Heart left ventricle (tissue), 16 donors: Measurements from ENCODE around the gene AGXT. TPM values are rescaled to one million over a fixed set of nuclear protein-coding genes. Genes with fewer than 3 reads are reported as not detected.

ENCODE experiments used
- ATAC-seq, 4 donors: fragments of 200-7000 bp; cut with Tn5 transposase; one replicate each; pipeline ENCODE4 v1.9.1; 2020 to 2022; ENCODE audit warnings: moderate library complexity in 4 of 4, mild to moderate bottlenecking in 3 of 4, moderate number of reproducible peaks in 1 of 4
- DNase-seq, 5 donors: peaks; one replicate each; pipeline ENCODE4 v3.0.0-alpha.2; 2020
- H3K27ac ChIP-seq, 12 donors: fragments of 200-600 bp; sonication (generic) in 4 of 12; one replicate each; pipeline versions ENCODE4 v1.5.0 to v1.8.0; 2016 to 2022; ENCODE audit warnings: mild to moderate bottlenecking in 2 of 12
- H3K27me3 ChIP-seq, 9 donors: fragments of 200-600 bp; sonication (generic) in 2 of 9; one replicate each; pipeline versions ENCODE4 v1.5.1 to v1.8.0; 2016 to 2022; ENCODE audit warnings: mild to moderate bottlenecking in 3 of 9
- H3K36me3 ChIP-seq, 9 donors: fragments of 200-600 bp; sonication (generic) in 2 of 9; one replicate each; pipeline versions ENCODE4 v1.5.0 to v1.8.0; 2018 to 2022; ENCODE audit warnings: mild to moderate bottlenecking in 2 of 9
- H3K4me1 ChIP-seq, 12 donors: fragments of 200-600 bp; sonication (generic) in 4 of 12; one replicate each; pipeline versions ENCODE4 v1.5.0 to v1.8.0; 2016 to 2022; ENCODE audit warnings: mild to moderate bottlenecking in 3 of 12
- H3K4me3 ChIP-seq, 12 donors: fragments of 200-600 bp; sonication (generic) in 4 of 12; one replicate each; pipeline versions ENCODE4 v1.5.0 to v1.8.0; 2017 to 2022; ENCODE audit warnings: mild to moderate bottlenecking in 9 of 12, moderate library complexity in 4 of 12
- H3K9me3 ChIP-seq, 12 donors: fragments of 200-600 bp; sonication (generic) in 4 of 12; one replicate each; pipeline versions ENCODE4 v1.5.0 to v1.8.0; 2016 to 2022; ENCODE audit warnings: mild to moderate bottlenecking in 1 of 12
- CTCF ChIP-seq, 12 donors: fragments of 200-600 bp; sonication (generic) in 4 of 12; IDR thresholded peaks; one replicate each; pipeline versions ENCODE4 v1.5.0 to v1.8.0; 2018 to 2022; ENCODE audit warnings: antibody characterized with exemption in 12 of 12, mild to moderate bottlenecking in 5 of 12
- POLR2A ChIP-seq, 2 donors: fragments of 450-650 bp; IDR thresholded peaks; one replicate each; pipeline ENCODE4 v1.6.1; 2017; ENCODE audit warnings: antibody characterized with exemption in 2 of 2, mild to moderate bottlenecking in 2 of 2, moderate library complexity in 2 of 2
- WGBS, 4 donors: extraction: QIAGEN DNeasy Blood & Tissue Kit in 2 of 4; methylation state at CpG; one replicate each; pipeline versions ENCODE4 v1.1.5 to v1.1.7; 2013 to 2018; 5-methylcytosine and 5-hydroxymethylcytosine counted together
- intact Hi-C, 10 donors: fragments of 100-400 bp; cut with DNase I; formaldehyde crosslinking; loops; one replicate each; pipeline versions ENCODE4 v1.11.1 to v1.14.2; 2022
- polyA plus RNA-seq, 2 donors: library from polyadenylated mRNA; stranded (reverse); fragments of 200-250 nt; gene quantifications; one replicate each; pipeline ENCODE4 v1.2.3, GENCODE V29; 2013
- total RNA-seq, 9 donors: library from RNA; depleted of rRNA in 2 of 9; stranded (reverse); fragments of >200 nt in 2 of 9; fragmentation: NEBNext Ultra II Directional in 3 of 9; extraction: Animal tissue kit (Norgen Biotek cat#: 25700) in 3 of 9; gene quantifications; one replicate each; pipeline versions ENCODE4 v1.1.0 to v1.2.4, GENCODE V29; 2016 to 2023
- donor health status: ischemic (EF 13 %, LVEDD 7.1; RV severe dilation, severe dysfunction).
- donor health status: healthy with polysubstance abuse.
- donor health status: DM: no; HTN: yes; CAD: no.
- donor health status: DM: no; HTN: no; CAD: no.
- donor health status: ischemic (EF 25% LVEDD 6.9; RV normal size, moderate dysfunction).
- donor health status: ischemic (EF 25% LVEDD 5.7; RV mildly dilated, moderate dysfunction).
- donor health status: healthy.
- donor health status: DM: yes; HTN: yes; CAD: no.
- donor health status: ischemic (EF 35%, LVEDD 5.7; RV mildly dilated, moderate dysfunction).
- donor health status: nonischemic (EF 11% LVEDD 7.7; RV severe dilation, severe dysfunction).
- donor health status: DM: yes; HTN: yes; CAD: no.
- donor health status: PGD.
- donor health status: ischemic (EF 29% LVEDD 5.4; RV normal size, mild dysfunction).
- donor health status: nonischemic (EF 23%, LVEDD 6.1; RV moderate dilation, normal function).

The AGXT gene
- total and polyA plus RNA-seq, 11 donors, result 0.06 TPM; not detected in 10

DNA sequence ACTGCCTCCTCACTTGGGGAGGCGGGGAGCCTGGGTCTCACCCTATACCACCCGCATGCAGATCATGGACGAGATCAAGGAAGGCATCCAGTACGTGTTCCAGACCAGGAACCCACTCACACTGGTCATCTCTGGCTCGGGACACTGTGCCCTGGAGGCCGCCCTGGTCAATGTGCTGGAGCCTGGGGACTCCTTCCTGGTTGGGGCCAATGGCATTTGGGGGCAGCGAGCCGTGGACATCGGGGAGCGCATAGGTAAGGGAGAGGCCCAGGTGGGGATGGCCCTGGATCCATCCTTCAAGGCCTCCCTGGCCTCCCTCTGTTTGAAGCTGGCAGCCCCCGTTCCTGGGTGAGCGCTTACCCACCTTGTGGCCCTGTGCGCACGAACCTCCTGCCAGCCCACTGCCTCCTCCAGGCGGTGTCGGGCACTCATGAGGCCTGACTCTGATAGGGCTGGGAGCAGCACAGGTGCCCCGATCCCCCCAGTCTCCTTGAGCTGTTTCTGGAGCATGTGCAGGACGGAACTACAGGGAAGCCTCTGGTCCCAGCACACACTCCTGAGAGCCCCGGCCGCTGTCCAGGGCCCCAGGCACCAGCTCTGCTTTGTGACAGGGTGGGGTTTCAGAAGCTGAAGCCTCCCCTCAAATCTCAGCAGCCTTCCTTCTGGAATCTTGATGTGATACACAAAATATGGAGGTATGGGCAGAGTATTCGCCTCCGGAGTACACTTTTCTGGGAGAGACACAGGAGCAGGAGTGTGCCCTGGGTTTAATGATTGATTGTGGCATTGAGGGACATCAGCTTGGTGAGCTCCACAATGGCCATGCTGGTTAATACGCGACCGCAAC, 708 bp downstream of the AGXT start:
- 87 to 100% (median 90%) methylated on average over 7 to 25 of the region's 25 CpGs for WGBS, 4 donors
- intact Hi-C loops, result no loop called here
- no peak overlapping the region for H3K27ac ChIP-seq
- H3K36me3 ChIP-seq, result no peaks in the 10 kb centered on the region
- H3K27me3 ChIP-seq, result no peaks in the 10 kb centered on the region
- no peaks in the 10 kb centered on the region for H3K4me1 ChIP-seq
- TF ChIP-seq POLR2A (IDR thresholded peaks at IDR 0.05), result no peak
- TF ChIP-seq CTCF (IDR thresholded peaks at IDR 0.05), result no peak
- DNase-seq (no peak), ATAC-seq (no peak)
- no peaks in the 10 kb centered on the region for H3K9me3 ChIP-seq
- H3K4me3 ChIP-seq, result no peak overlapping the region

- Histone ChIP-seq H3K27me3 (no peaks in the 10 kb centered on the region), H3K4me3 (no peak overlapping the region), H3K4me1 (no peaks in the 10 kb centered on the region), H3K9me3 (no peaks in the 10 kb centered on the region), H3K27ac (no peak overlapping the region), H3K36me3 (no peaks in the 10 kb centered on the region)
- ATAC-seq (peak in 1 of 4 donors; percentile 21), DNase-seq (no peak)
- intact Hi-C loops, result no loop called here
- WGBS, 4 donors, result 84 to 88% (median 85%) methylated on average over 11 to 15 of the region's 15 CpGs
- TF ChIP-seq POLR2A (IDR thresholded peaks at IDR 0.05) (no peak), CTCF (IDR thresholded peaks at IDR 0.05) (no peak)
Observed at GRCh38 chr2:240869956-240870875, 1.6 kb downstream of the AGXT start.

GRCh38 chr2:240871071-240871958, 2.7 kb downstream of the AGXT start:
- no peak overlapping the region for H3K4me3 ChIP-seq
- intact Hi-C loops, result no loop called here
- H3K27me3 ChIP-seq, result no peaks in the 10 kb centered on the region
- H3K36me3 ChIP-seq, result no peaks in the 10 kb centered on the region
- DNase-seq (no peak), ATAC-seq (no peak)
- WGBS, 4 donors, result 82 to 87% (median 85%) methylated on average over 10 to 16 of the region's 16 CpGs
- H3K4me1 ChIP-seq, result no peaks in the 10 kb centered on the region
- TF ChIP-seq POLR2A (IDR thresholded peaks at IDR 0.05), result no peak
- TF ChIP-seq CTCF (IDR thresholded peaks at IDR 0.05), result no peak
- no peak overlapping the region for H3K27ac ChIP-seq
- no peaks in the 10 kb centered on the region for H3K9me3 ChIP-seq
